ENCODE data around the gene MMAB. TPM values are rescaled to one million over a fixed set of nuclear protein-coding genes. Genes with fewer than 3 reads are reported as not detected.
A peak's percentile ranks its signal among the peaks of the same experiment; 100 is the strongest.

MMAB gene
- total RNA-seq, 1 donor = 34.4 TPM

DNA sequence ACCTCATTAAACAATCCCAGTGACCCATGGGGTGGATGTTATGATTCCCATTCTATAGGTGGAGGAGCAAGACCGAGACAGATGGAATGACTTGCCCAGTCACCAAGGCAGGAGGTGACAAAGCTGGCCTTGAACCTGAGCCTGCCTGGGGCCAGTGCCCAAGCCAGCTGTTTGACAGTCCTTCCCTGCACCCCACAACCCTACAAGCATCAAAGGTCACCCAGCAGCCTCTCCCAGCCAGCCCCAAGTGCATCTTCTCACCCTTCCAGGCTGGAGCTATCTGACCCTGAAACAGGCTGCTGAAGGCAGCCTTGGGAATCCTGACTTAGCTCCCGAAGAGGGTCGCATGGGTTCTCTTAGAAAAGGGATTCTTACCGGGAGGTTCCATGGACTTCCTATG, 20.3 kb downstream of the MMAB start:
- H3K4me3 ChIP-seq (ENCODE audit: insufficient read depth, low read length) = no peak overlapping the region
- no peak overlapping the region for H3K27ac ChIP-seq (ENCODE audit: low read depth, low read length)
- H3K4me2 ChIP-seq (ENCODE audit: insufficient read depth, low read length) = no peak overlapping the region
- H3K4me1 ChIP-seq (ENCODE audit: insufficient read depth, low read length) = no peaks in the 10 kb centered on the region
- H2AFZ ChIP-seq (ENCODE audit: low read length) = no peak overlapping the region
- peak; percentile 66 for DNase-seq (ENCODE audit: insufficient read length, low spot score, missing footprints)
- no peaks in the 10 kb centered on the region for H3K79me2 ChIP-seq (ENCODE audit: insufficient read depth, low read length)
- no peaks in the 10 kb centered on the region for H3K36me3 ChIP-seq (ENCODE audit: insufficient read depth, low read length)
- H4K20me1 ChIP-seq (ENCODE audit: insufficient read depth, low read length) = no peaks in the 10 kb centered on the region
- peaks cover 44% of the 10 kb centered on the region for H3K27me3 ChIP-seq (ENCODE audit: insufficient read depth, low read length)
- no peak for TF ChIP-seq CTCF (IDR thresholded peaks at IDR 0.05; ENCODE audit: extremely low read depth, low read depth, low read length)
- H3K9me3 ChIP-seq (ENCODE audit: low read depth, low read length) = no peaks in the 10 kb centered on the region

DNA sequence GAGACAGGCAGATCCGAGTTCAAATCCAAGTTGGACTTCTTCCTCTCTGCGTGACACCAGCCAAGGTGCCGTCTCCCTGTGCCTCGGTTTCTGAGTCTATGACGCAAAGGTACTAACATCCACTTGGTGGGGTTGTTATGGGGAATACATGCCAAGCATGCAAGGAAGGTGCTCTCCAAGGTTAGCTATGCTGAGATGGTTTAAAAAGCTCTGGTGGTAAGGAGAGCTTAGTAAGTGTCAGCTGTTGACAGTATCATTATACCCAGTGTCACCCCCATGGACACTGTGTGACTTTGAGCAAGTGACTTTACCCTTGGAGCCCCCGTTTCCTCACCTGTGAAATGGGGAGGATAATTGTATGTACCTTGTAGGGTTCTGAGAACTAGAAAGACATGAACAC, 22.2 kb downstream of the MMAB start:
- H2AFZ ChIP-seq (ENCODE audit: low read length) = no peak overlapping the region
- no peaks in the 10 kb centered on the region for H4K20me1 ChIP-seq (ENCODE audit: insufficient read depth, low read length)
- H3K27me3 ChIP-seq (ENCODE audit: insufficient read depth, low read length) = peaks cover 49% of the 10 kb centered on the region
- no peaks in the 10 kb centered on the region for H3K36me3 ChIP-seq (ENCODE audit: insufficient read depth, low read length)
- no peak overlapping the region for H3K4me2 ChIP-seq (ENCODE audit: insufficient read depth, low read length)
- peak; percentile 64 for DNase-seq (ENCODE audit: insufficient read length, low spot score, missing footprints)
- no peak overlapping the region for H3K27ac ChIP-seq (ENCODE audit: low read depth, low read length)
- no peaks in the 10 kb centered on the region for H3K9me3 ChIP-seq (ENCODE audit: low read depth, low read length)
- H3K79me2 ChIP-seq (ENCODE audit: insufficient read depth, low read length) = no peaks in the 10 kb centered on the region
- H3K4me1 ChIP-seq (ENCODE audit: insufficient read depth, low read length) = no peaks in the 10 kb centered on the region
- no peak for TF ChIP-seq CTCF (IDR thresholded peaks at IDR 0.05; ENCODE audit: extremely low read depth, low read depth, low read length)
- H3K4me3 ChIP-seq (ENCODE audit: insufficient read depth, low read length) = no peak overlapping the region

DNA sequence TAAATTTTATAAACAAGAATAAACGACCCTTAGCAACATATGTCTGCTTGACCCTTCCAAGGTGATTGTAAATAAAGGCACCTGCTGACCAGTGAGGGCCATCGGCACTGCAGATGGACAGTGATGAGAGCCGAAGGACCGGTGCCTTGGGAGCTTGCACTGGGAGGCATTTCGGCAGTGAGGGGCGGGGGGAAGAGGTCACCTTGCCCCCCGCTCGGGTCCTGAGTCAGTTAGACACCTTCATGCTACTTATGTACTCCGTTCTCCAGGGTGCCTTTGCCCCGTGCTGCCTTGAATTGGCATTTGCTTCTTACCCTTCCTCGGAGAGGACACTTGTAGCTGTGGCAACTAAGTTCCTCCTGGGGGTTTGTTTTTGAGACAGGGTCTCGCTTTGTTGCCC, 23.0 kb downstream of the MMAB start:
- no peak overlapping the region for H3K4me3 ChIP-seq (ENCODE audit: insufficient read depth, low read length)
- H3K36me3 ChIP-seq (ENCODE audit: insufficient read depth, low read length) = no peaks in the 10 kb centered on the region

DNA sequence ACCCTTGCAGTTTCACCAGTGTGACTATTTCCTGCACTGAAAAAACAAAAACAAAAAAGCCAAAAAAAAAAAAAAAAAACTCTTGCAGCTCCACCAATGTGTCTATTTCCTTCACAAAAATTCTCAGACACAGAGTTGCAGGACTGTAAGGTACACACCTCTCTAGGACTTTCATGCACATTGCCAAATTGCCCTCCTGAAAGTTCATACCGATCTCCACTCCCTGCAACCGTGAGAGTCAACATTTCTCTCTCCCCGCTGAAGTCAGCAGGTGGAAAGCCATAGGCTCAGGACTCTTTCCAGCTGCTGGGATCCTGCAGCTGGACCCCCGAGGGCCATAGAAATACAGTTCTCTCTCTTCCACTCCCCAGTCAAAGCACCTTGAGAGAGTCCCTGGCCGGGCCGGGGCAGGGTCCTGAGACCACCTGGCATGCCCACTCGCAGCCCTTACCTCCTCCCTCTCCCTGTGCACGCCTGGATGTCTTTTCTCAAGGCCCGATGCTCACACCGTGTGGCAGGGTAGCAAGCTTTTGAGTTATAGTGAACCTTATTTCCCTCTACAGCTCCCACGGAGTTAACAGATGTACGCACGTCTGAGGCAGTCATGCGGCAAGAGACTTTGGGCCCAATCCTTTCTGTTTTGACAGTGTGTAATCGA, 23.6 kb downstream of the MMAB start:
- Histone ChIP-seq H3K4me2 (ENCODE audit: insufficient read depth, low read length) (no peak overlapping the region), H4K20me1 (ENCODE audit: insufficient read depth, low read length) (no peaks in the 10 kb centered on the region), H3K27ac (ENCODE audit: low read depth, low read length) (no peak overlapping the region), H3K79me2 (ENCODE audit: insufficient read depth, low read length) (no peaks in the 10 kb centered on the region), H3K4me3 (ENCODE audit: insufficient read depth, low read length) (no peak overlapping the region), H3K9me3 (ENCODE audit: low read depth, low read length) (no peaks in the 10 kb centered on the region), H3K27me3 (ENCODE audit: insufficient read depth, low read length) (peaks cover 42% of the 10 kb centered on the region), H2AFZ (ENCODE audit: low read length) (no peak overlapping the region), H3K36me3 (ENCODE audit: insufficient read depth, low read length) (no peaks in the 10 kb centered on the region), H3K4me1 (ENCODE audit: insufficient read depth, low read length) (peaks cover 6% of the 10 kb centered on the region)
- no peak for TF ChIP-seq CTCF (IDR thresholded peaks at IDR 0.05; ENCODE audit: extremely low read depth, low read depth, low read length)
- DNase-seq (ENCODE audit: insufficient read length, low spot score, missing footprints) = peak; percentile 88

More for the DNA sequence above, 23.0 kb downstream of the MMAB start:
- Histone ChIP-seq H3K4me1 (ENCODE audit: insufficient read depth, low read length) (peaks cover under 1% of the 10 kb centered on the region), H3K9me3 (ENCODE audit: low read depth, low read length) (no peaks in the 10 kb centered on the region), H4K20me1 (ENCODE audit: insufficient read depth, low read length) (no peaks in the 10 kb centered on the region), H3K79me2 (ENCODE audit: insufficient read depth, low read length) (no peaks in the 10 kb centered on the region), H2AFZ (ENCODE audit: low read length) (no peak overlapping the region), H3K4me2 (ENCODE audit: insufficient read depth, low read length) (no peak overlapping the region), H3K27ac (ENCODE audit: low read depth, low read length) (no peak overlapping the region), H3K27me3 (ENCODE audit: insufficient read depth, low read length) (peaks cover 46% of the 10 kb centered on the region)
- TF ChIP-seq CTCF (IDR thresholded peaks at IDR 0.05; ENCODE audit: extremely low read depth, low read depth, low read length) = no peak
- peak; percentile 56 for DNase-seq (ENCODE audit: insufficient read length, low spot score, missing footprints)
